H1 (cell line): ENCODE measurements around the gene PCDHB12. TPM values are rescaled to one million over a fixed set of nuclear protein-coding genes. Genes with fewer than 3 reads are reported as not detected.

Source experiments
- CTCF ChIA-PET: fragments of 300-600 bp; sonication (Branson Sonifier 250); formaldehyde crosslinking; loops from one replicate; lab custom pipeline; 2021; ENCODE audit not compliant: partially characterized antibody; lab: Charles Lee
- POLR2A ChIA-PET: fragments of 300-600 bp; sonication (Branson Sonifier 250); formaldehyde crosslinking; loops from one replicate; lab custom pipeline; 2021; ENCODE audit warnings: inconsistent platforms; ENCODE audit not compliant: partially characterized antibody; lab: Charles Lee
- DNase-seq, 2 experiments: peaks; one replicate each; pipeline versions ENCODE4 v3.0.0 to v3.0.0-alpha.2; 2010 to 2022; ENCODE audit warnings: low spot score in 2 of 2, low read depth in 1 of 2, mixed read lengths in 1 of 2
- FAIRE-seq: peaks from 2 replicates; lab custom pipeline; 2011; peaks lifted over from hg19 to GRCh38; lab: Jason Lieb, UNC
- H2AFZ ChIP-seq: 2 replicates; pipeline ENCODE4 v1.8.1; 2012; ENCODE audit warnings: low read length, inconsistent platforms
- H2AK5ac ChIP-seq: 2 replicates; pipeline ENCODE4 v1.6.1; 2013; ENCODE audit warnings: low read depth, low read length
- H2BK120ac ChIP-seq: replicated peaks from 2 replicates; pipeline ENCODE3; 2013; ENCODE audit warnings: low read depth, low read length, inconsistent platforms
- H2BK12ac ChIP-seq: 2 replicates; pipeline ENCODE4 v1.6.1; 2013; ENCODE audit warnings: low read depth, low read length
- H2BK15ac ChIP-seq: 2 replicates; pipeline ENCODE4 v1.6.1; 2013; ENCODE audit warnings: low read length
- H2BK20ac ChIP-seq: 2 replicates; pipeline ENCODE4 v1.6.1; 2013; ENCODE audit warnings: low read length
- H2BK5ac ChIP-seq: 2 replicates; pipeline ENCODE4 v1.6.1; 2013; ENCODE audit warnings: low read depth, low read length
- H3K14ac ChIP-seq: 2 replicates; pipeline ENCODE4 v1.6.1; 2013; ENCODE audit warnings: inconsistent platforms; ENCODE audit not compliant: insufficient read length
- H3K18ac ChIP-seq: 2 replicates; pipeline ENCODE4 v1.6.1; 2013; ENCODE audit warnings: low read length; ENCODE audit errors: extremely low read depth
- H3K23ac ChIP-seq: 2 replicates; pipeline ENCODE4 v1.6.1; 2013; ENCODE audit warnings: inconsistent platforms; ENCODE audit not compliant: insufficient read length
- H3K23me2 ChIP-seq: 2 replicates; pipeline ENCODE4 v1.6.1; 2013; ENCODE audit warnings: low read depth, low read length
- H3K27ac ChIP-seq: 2 replicates; pipeline ENCODE4 v1.6.1; 2011; ENCODE audit warnings: low read depth, low read length, inconsistent platforms
- H3K27me3 ChIP-seq, 4 experiments: replicated peaks in 1 of 4; 1 replicate in 1 of 4; 2 replicates in 3 of 4; pipeline versions ENCODE4 v1.6.1 to v1.8.1; 2011 to 2013; ENCODE audit warnings: low read length in 3 of 4, mild to moderate bottlenecking in 3 of 4, inconsistent platforms in 2 of 4, mixed read lengths in 2 of 4, moderate library complexity in 1 of 4; ENCODE audit not compliant: control insufficient read depth in 3 of 4, insufficient read depth in 3 of 4; ENCODE audit errors: extremely low read depth in 1 of 4
- H3K36me3 ChIP-seq, 4 experiments: 2 replicates each; pipeline versions ENCODE4 v1.6.1 to v1.8.1; 2011 to 2013; ENCODE audit warnings: mild to moderate bottlenecking in 4 of 4, low read length in 3 of 4, moderate library complexity in 2 of 4, control low read depth in 1 of 4, inconsistent platforms in 1 of 4; ENCODE audit not compliant: insufficient read depth in 4 of 4, control insufficient read depth in 2 of 4
- H3K4ac ChIP-seq: replicated peaks from 2 replicates; pipeline ENCODE3; 2013; ENCODE audit warnings: low read length, low read depth, mixed read lengths, inconsistent platforms; ENCODE audit not compliant: insufficient read length
- H3K4me1 ChIP-seq, 4 experiments: replicated peaks in 1 of 4; 1 replicate in 1 of 4; 2 replicates in 3 of 4; pipeline versions ENCODE4 v1.6.1 to v1.8.1; 2011 to 2013; ENCODE audit warnings: low read length in 3 of 4, inconsistent platforms in 2 of 4, mixed read lengths in 1 of 4; ENCODE audit not compliant: insufficient read depth in 4 of 4, control insufficient read depth in 3 of 4
- H3K4me2 ChIP-seq, 2 experiments: 2 replicates each; pipeline versions ENCODE4 v1.6.1 to v1.8.1; 2011 to 2013; ENCODE audit warnings: low read depth in 2 of 2, low read length in 2 of 2, control low read depth in 1 of 2, inconsistent platforms in 1 of 2, mild to moderate bottlenecking in 1 of 2; ENCODE audit not compliant: insufficient read depth in 1 of 2
- H3K4me3 ChIP-seq, 4 experiments: fragments of 200-600, 300-600 bp in 1 of 4; sonication (generic), shearing (Covaris generic), sonication (Bioruptor Twin) in 1 of 4; 2 replicates each; pipeline versions ENCODE4 v1.5.1 to v1.8.1; 2011 to 2016; ENCODE audit warnings: low read length in 4 of 4, low read depth in 3 of 4, control low read depth in 2 of 4, inconsistent platforms in 2 of 4, mild to moderate bottlenecking in 2 of 4, mixed read lengths in 1 of 4, moderate library complexity in 1 of 4; ENCODE audit not compliant: insufficient read depth in 2 of 4; ENCODE audit errors: extremely low read depth in 1 of 4
- H3K56ac ChIP-seq: replicated peaks from 2 replicates; pipeline ENCODE3; 2013; ENCODE audit warnings: low read depth, mild to moderate bottlenecking, mixed read lengths, low read length, inconsistent platforms; ENCODE audit not compliant: insufficient read length
- H3K79me1 ChIP-seq: 2 replicates; pipeline ENCODE4 v1.6.1; 2013; ENCODE audit warnings: low read depth, low read length, control low read depth
- H3K79me2 ChIP-seq, 2 experiments: 2 replicates each; pipeline versions ENCODE4 v1.6.1 to v1.8.1; 2012 to 2013; ENCODE audit warnings: low read length in 2 of 2, mild to moderate bottlenecking in 2 of 2, inconsistent platforms in 1 of 2; ENCODE audit not compliant: insufficient read depth in 2 of 2, control insufficient read depth in 1 of 2
- H3K9ac ChIP-seq, 4 experiments: replicated peaks in 1 of 4; 1 replicate in 1 of 4; 2 replicates in 3 of 4; pipeline versions ENCODE4 v1.6.1 to v1.8.1; 2011 to 2013; ENCODE audit warnings: low read depth in 3 of 4, low read length in 3 of 4, control low read depth in 2 of 4, mild to moderate bottlenecking in 2 of 4, moderate library complexity in 2 of 4, inconsistent platforms in 1 of 4; ENCODE audit errors: extremely low read depth in 1 of 4
- H3K9me3 ChIP-seq, 2 experiments: 2 replicates each; pipeline versions ENCODE4 v1.6.1 to v1.8.1; 2012 to 2013; ENCODE audit warnings: mild to moderate bottlenecking in 2 of 2, moderate library complexity in 2 of 2, control low read depth in 1 of 2, inconsistent platforms in 1 of 2, low read depth in 1 of 2, low read length in 1 of 2, mixed read lengths in 1 of 2; ENCODE audit not compliant: insufficient read depth in 2 of 2
- H4K20me1 ChIP-seq, 2 experiments: replicated peaks in 1 of 2; 2 replicates each; pipeline versions ENCODE3 to v1.8.1; 2011 to 2013; ENCODE audit warnings: inconsistent platforms in 2 of 2, low read length in 2 of 2, mild to moderate bottlenecking in 1 of 2; ENCODE audit not compliant: insufficient read depth in 2 of 2, control insufficient read depth in 1 of 2
- H4K5ac ChIP-seq: 2 replicates; pipeline ENCODE4 v1.6.1; 2013; ENCODE audit warnings: low read length, low read depth, mixed read lengths, inconsistent platforms; ENCODE audit not compliant: insufficient read length
- H4K8ac ChIP-seq: 2 replicates; pipeline ENCODE4 v1.8.0; 2013; ENCODE audit warnings: mild to moderate bottlenecking, moderate library complexity, low read length, inconsistent platforms; ENCODE audit not compliant: insufficient read depth; ENCODE audit errors: extremely low read depth
- H4K91ac ChIP-seq: replicated peaks from 2 replicates; pipeline ENCODE3; 2013; ENCODE audit warnings: low read length, mixed read lengths, inconsistent platforms; ENCODE audit not compliant: insufficient read length
- ASH2L ChIP-seq: fragments of 200-600, 300-600 bp; sonication (generic); IDR thresholded peaks from one replicate; pipeline ENCODE4 v1.7.1; 2017; ENCODE audit warnings: low read length
- ATF2 ChIP-seq: IDR thresholded peaks from 2 replicates; pipeline ENCODE4 v1.6.1; 2012; ENCODE audit warnings: low read length, inconsistent platforms
- BRCA1 ChIP-seq: IDR thresholded peaks from 2 replicates; pipeline ENCODE4 v1.6.1; 2012; ENCODE audit warnings: low read depth, low read length, improper control_type of control experiment
- CHD2 ChIP-seq: IDR thresholded peaks from 2 replicates; pipeline ENCODE4 v1.6.1; 2012; ENCODE audit warnings: low read length, improper control_type of control experiment
- CTCF ChIP-seq, 3 experiments: IDR thresholded peaks; 1 replicate in 2 of 3; 2 replicates in 1 of 3; pipeline versions ENCODE4 v1.5.1 to v1.6.1; 2011; ENCODE audit warnings: low read length in 3 of 3, mild to moderate bottlenecking in 3 of 3, inconsistent platforms in 2 of 3, low read depth in 1 of 3, moderate library complexity in 1 of 3; ENCODE audit not compliant: insufficient read depth in 1 of 3; ENCODE audit errors: control extremely low read depth in 1 of 3
- RAD21 ChIP-seq, 2 experiments: IDR thresholded peaks in 1 of 2; conservative IDR thresholded peaks in 1 of 2; 2 replicates each; pipeline ENCODE4 v1.6.1; 2011; ENCODE audit warnings: low read depth in 2 of 2, low read length in 2 of 2, improper control_type of control experiment in 1 of 2, inconsistent platforms in 1 of 2, mild to moderate bottlenecking in 1 of 2, moderate library complexity in 1 of 2
- TAF1 ChIP-seq: IDR thresholded peaks from 2 replicates; pipeline ENCODE4 v1.6.1; 2011; ENCODE audit warnings: mild to moderate bottlenecking, low read depth, low read length
- WGBS, 2 experiments: shearing (Covaris generic) in 1 of 2; methylation state at CpG; one replicate each; pipeline versions ENCODE4 v1.1.6 to v1.1.7; 2013 to 2015; ENCODE audit warnings: low lambda C conversion rate in 2 of 2, mixed read lengths in 2 of 2, inconsistent platforms in 1 of 2, low coverage in 1 of 2, missing lambda C conversion rate in 1 of 2; ENCODE audit not compliant: insufficient replicate concordance in 2 of 2, insufficient coverage in 1 of 2, insufficient read length in 1 of 2; ENCODE audit errors: extremely low coverage in 1 of 2, missing lambda C conversion rate in 1 of 2; 5-methylcytosine and 5-hydroxymethylcytosine counted together
- polyA plus RNA-seq, 7 experiments: library from polyadenylated mRNA; depleted of rRNA in 3 of 7; stranded (reverse) in 5 of 7; unstranded in 2 of 7; fragments of >200 nt in 5 of 7; fragments of 200-250 nt in 2 of 7; gene quantifications; 1 replicate in 5 of 7; 2 replicates in 1 of 7; 4 replicates in 1 of 7; pipeline versions ENCODE4 v1.2.1 to v1.2.3, GENCODE V29; 2011 to 2013; ENCODE audit warnings: missing spikeins in 2 of 7, mixed read lengths in 2 of 7
- total RNA-seq: library from RNA; stranded (reverse); fragmentation: NEBNext Ultra II Directional; extraction: Animal tissue kit (Norgen Biotek cat#: 25700); gene quantifications from 2 replicates; pipeline ENCODE4 v1.2.1, GENCODE V29; 2021

PCDHB12 gene
- total and polyA plus RNA-seq, 2 of the 8 experiments (the other 6 are each of a cell fraction or from before 2014, with no cell fraction given) = 1.1 to 2.0 TPM

- Histone ChIP-seq H3K23ac (no peak within 1 kb of the TSS), H3K9ac (no peak within 1 kb of the TSS; a peak in 1 of 7 replicates), H3K27me3 (no peaks in the 10 kb centered on the region), H2AK5ac (no peak within 1 kb of the TSS), H3K4me3 (peak within 1 kb of the TSS; percentile 8 to 50 (median 29); a peak in 5 of 8 replicates), H3K9me3 (peaks cover 0 to 9% of the 10 kb centered on the region in 2 experiments; a peak in 1 of 4 replicates), H4K20me1 (no peaks in the 10 kb centered on the region), H2BK20ac (no peak within 1 kb of the TSS), H3K79me2 (no peaks in the 10 kb centered on the region), H3K4ac (no peak within 1 kb of the TSS), H3K79me1 (no peaks in the 10 kb centered on the region), H3K23me2 (peaks cover 2% of the 10 kb centered on the region; the same call in 1 of the 2 replicates), H4K5ac (no peak within 1 kb of the TSS), H2BK120ac (no peak within 1 kb of the TSS), H4K8ac (no peak within 1 kb of the TSS), H2BK12ac (no peak within 1 kb of the TSS), H3K27ac (no peak within 1 kb of the TSS), H3K56ac (no peak within 1 kb of the TSS), H2BK5ac (no peak within 1 kb of the TSS), H3K14ac (no peak within 1 kb of the TSS), H4K91ac (no peak within 1 kb of the TSS), H2BK15ac (no peak within 1 kb of the TSS), H2AFZ (peak within 1 kb of the TSS; percentile 99), H3K18ac (no peak within 1 kb of the TSS), H3K4me1 (peaks cover 2 to 3% (median 3%) of the 10 kb centered on the region in 4 experiments; a peak in 2 of 7 replicates), H3K4me2 (peak within 1 kb of the TSS; percentile 63 to 85), H3K36me3 (no peaks in the 10 kb centered on the region; a peak in 1 of 8 replicates)
- peak; percentile 90 for FAIRE-seq
- no peak for DNase-seq
- TF ChIP-seq BRCA1 (no peak), CTCF (IDR thresholded peaks at IDR 0.05; ENCODE audit: control extremely low read depth in 1 of 3, insufficient read depth in 1 of 3, low read depth in 1 of 3, low read length in 3 of 3) (peak in 2 of 3 experiments; percentile 50 to 64; a peak in 3 of 4 replicates), ASH2L (peak; percentile 25), TAF1 (0 out of 2 replicates have a peak, but pooled peaks have one; percentile 35), RAD21 (IDR thresholded peaks at IDR 0.05 in 1 of 2, conservative IDR thresholded peaks at IDR 0.05 in 1 of 2; ENCODE audit: low read depth in 2 of 2, low read length in 2 of 2) (peak; percentile 81 to 85), ATF2 (0 out of 2 replicates have a peak, but pooled peaks have one; percentile 35), CHD2 (no peak)
- WGBS, 2 experiments = 44% methylated on average over 15 of the region's 15 CpGs; no CpG with 5 or more reads in 1 of the 2 experiments
- POLR2A ChIA-PET = interaction anchor here (0.9 to 1.5 kb wide), 5 partner anchors 21 to 341 kb away, joined by 3 to 9 read pairs (median 4); partner anchors contain the start of gene PCDHB15
- CTCF ChIA-PET = interaction anchor here (0.6 to 3.6 kb wide), 81 partner anchors 9 to 393 kb away, joined by 3 to 43 read pairs (median 5); partner anchors contain the start of genes PCDHA8, PCDHB10, PCDHB11 and PCDHB12
Observed at GRCh38 chr5:141223112-141223783, 14.7 kb downstream of the PCDHB12 start, which contains the start of gene PCDHB14. Gene PCDHB14 (plus strand): TSS chr5:141223343. CDS start chr5:141223506, 163 bp downstream.
